Natural killer cell (primary cell): ENCODE measurements around the gene TMEM178A. TPM values are rescaled to one million over a fixed set of nuclear protein-coding genes. Genes with fewer than 3 reads are reported as not detected.

Experiments used
- ATAC-seq, 3 donors: fragments of 150-1000 bp in 2 of 3; fragments of 200-7000 bp in 1 of 3; cut with Tn5 transposase; 1 replicate in 1 of 3; 2 replicates in 2 of 3; pipeline ENCODE4 v1.10.0; 2021; ENCODE audit warnings: mild to moderate bottlenecking in 2 of 3, moderate library complexity in 2 of 3
- DNase-seq, 2 donors: peaks; one replicate each; pipeline versions ENCODE4 v3.0.0 to v3.0.0-alpha.2; 2013 to 2021; ENCODE audit warnings: mixed read lengths in 1 of 2
- H3K27ac ChIP-seq: one replicate; pipeline ENCODE4 v1.5.1; 2013; ENCODE audit warnings: mild to moderate bottlenecking, low read length
- H3K27me3 ChIP-seq: one replicate; pipeline ENCODE4 v1.6.1; 2013; ENCODE audit warnings: low read length; ENCODE audit not compliant: control insufficient read depth, insufficient read depth
- H3K36me3 ChIP-seq: one replicate; pipeline ENCODE4 v1.6.1; 2013; ENCODE audit warnings: low read length; ENCODE audit not compliant: control insufficient read depth, insufficient read depth
- H3K4me1 ChIP-seq: one replicate; pipeline ENCODE4 v1.6.1; 2013; ENCODE audit warnings: low read length; ENCODE audit not compliant: control insufficient read depth, insufficient read depth
- H3K4me3 ChIP-seq: one replicate; pipeline ENCODE4 v1.5.1; 2013; ENCODE audit warnings: low read length
- H3K9me3 ChIP-seq: one replicate; pipeline ENCODE4 v1.6.1; 2013; ENCODE audit warnings: low read length; ENCODE audit not compliant: control insufficient read depth, insufficient read depth
- H3K27ac Mint-ChIP-seq, 2 donors: one replicate each; pipeline ENCODE4 v1.8.0; 2022; ENCODE audit warnings: mild to moderate bottlenecking in 2 of 2, mixed read lengths in 2 of 2, moderate library complexity in 1 of 2
- H3K27me3 Mint-ChIP-seq, 2 donors: one replicate each; pipeline ENCODE4 v1.8.0; 2022; ENCODE audit warnings: low read depth in 2 of 2, mixed read lengths in 2 of 2
- H3K36me3 Mint-ChIP-seq: one replicate; pipeline ENCODE4 v1.8.0; 2022; ENCODE audit warnings: mixed read lengths
- H3K4me1 Mint-ChIP-seq, 2 donors: one replicate each; pipeline ENCODE4 v1.8.0; 2022; ENCODE audit warnings: mixed read lengths in 2 of 2
- H3K4me3 Mint-ChIP-seq: one replicate; pipeline ENCODE4 v1.8.0; 2022; ENCODE audit warnings: mild to moderate bottlenecking, moderate library complexity, mixed read lengths
- H3K9me3 Mint-ChIP-seq, 2 donors: one replicate each; pipeline ENCODE4 v1.8.0; 2022; ENCODE audit warnings: mixed read lengths in 2 of 2
- whole genome bisulfite sequencing: methylation state at CpG from one replicate; pipeline ENCODE4 v1.1.7; 2013; ENCODE audit warnings: missing lambda C conversion rate; ENCODE audit not compliant: insufficient coverage; 5-methylcytosine and 5-hydroxymethylcytosine counted together
- intact Hi-C: fragments of 100-400 bp; cut with micrococcal nuclease; formaldehyde crosslinking; loops from one replicate; pipeline ENCODE4 v1.14.2; 2022
- total RNA-seq, 4 donors: library from RNA; stranded (reverse); fragments of 120-200 nt in 1 of 4; gene quantifications; one replicate each; pipeline versions ENCODE4 v1.2.3 to v1.2.4, GENCODE V29; 2013 to 2022
- TF ChIP-seq, protein P1 (sequence below): fragments of 200-600 bp; IDR thresholded peaks from one replicate; pipeline ENCODE4 v1.8.0; 2022; ENCODE audit warnings: antibody characterized with exemption

The TMEM178A gene
- total RNA-seq, 3 donors from 2014 or later (not counting 1 experiment from before 2014, with no cell fraction given), result 0.21 TPM; not detected in 2

DNA sequence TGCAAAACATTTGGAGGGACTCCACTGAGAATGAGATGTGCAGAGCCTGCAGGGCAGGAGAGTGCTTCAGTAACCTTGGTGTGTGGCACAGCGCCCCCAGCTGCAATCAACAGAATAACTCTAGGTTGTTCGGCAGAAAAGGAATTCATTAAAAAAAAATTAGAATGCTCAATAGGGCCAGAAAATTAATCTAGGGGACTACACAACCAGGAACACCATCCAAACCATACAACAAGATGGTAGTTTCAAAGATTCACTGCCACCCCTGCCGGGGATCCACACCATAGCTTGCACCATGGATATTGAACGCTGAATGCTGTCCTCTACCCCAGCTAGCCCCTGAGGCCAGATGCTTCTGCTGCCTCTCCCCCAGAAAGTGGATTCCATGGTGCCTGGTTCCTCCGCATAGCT lies 63.2 kb downstream of the TMEM178A start:
- Mint-ChIP-seq H3K4me1 (peaks cover 0 to 10% of the 10 kb centered on the region in 2 donors), H3K36me3 (no peaks in the 10 kb centered on the region), H3K4me3 (no peak overlapping the region), H3K9me3 (no peaks in the 10 kb centered on the region), H3K27ac (no peak overlapping the region), H3K27me3 (no peaks in the 10 kb centered on the region)
- no peak overlapping the region for H3K27ac ChIP-seq
- intact Hi-C loops, result no loop called here
- H3K4me1 ChIP-seq, result no peaks in the 10 kb centered on the region
- H3K27me3 ChIP-seq, result no peaks in the 10 kb centered on the region
- ATAC-seq (peak in 1 of 3 donors; percentile 57), DNase-seq (peak in 1 of 2 donors; percentile 15)
- WGBS, result 67% methylated on average over 5 of the region's 5 CpGs
- no peaks in the 10 kb centered on the region for H3K36me3 ChIP-seq
- H3K4me3 ChIP-seq, result no peak overlapping the region
- H3K9me3 ChIP-seq, result no peaks in the 10 kb centered on the region
- TF ChIP-seq, protein P1, sequence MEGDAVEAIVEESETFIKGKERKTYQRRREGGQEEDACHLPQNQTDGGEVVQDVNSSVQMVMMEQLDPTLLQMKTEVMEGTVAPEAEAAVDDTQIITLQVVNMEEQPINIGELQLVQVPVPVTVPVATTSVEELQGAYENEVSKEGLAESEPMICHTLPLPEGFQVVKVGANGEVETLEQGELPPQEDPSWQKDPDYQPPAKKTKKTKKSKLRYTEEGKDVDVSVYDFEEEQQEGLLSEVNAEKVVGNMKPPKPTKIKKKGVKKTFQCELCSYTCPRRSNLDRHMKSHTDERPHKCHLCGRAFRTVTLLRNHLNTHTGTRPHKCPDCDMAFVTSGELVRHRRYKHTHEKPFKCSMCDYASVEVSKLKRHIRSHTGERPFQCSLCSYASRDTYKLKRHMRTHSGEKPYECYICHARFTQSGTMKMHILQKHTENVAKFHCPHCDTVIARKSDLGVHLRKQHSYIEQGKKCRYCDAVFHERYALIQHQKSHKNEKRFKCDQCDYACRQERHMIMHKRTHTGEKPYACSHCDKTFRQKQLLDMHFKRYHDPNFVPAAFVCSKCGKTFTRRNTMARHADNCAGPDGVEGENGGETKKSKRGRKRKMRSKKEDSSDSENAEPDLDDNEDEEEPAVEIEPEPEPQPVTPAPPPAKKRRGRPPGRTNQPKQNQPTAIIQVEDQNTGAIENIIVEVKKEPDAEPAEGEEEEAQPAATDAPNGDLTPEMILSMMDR, result peak; percentile 47

GRCh38 chr2:39730276-39730675 lies 64.6 kb downstream of the TMEM178A start:
- TF ChIP-seq, protein P1, result no peak
- Histone ChIP-seq H3K27me3 (no peaks in the 10 kb centered on the region), H3K27ac (no peak overlapping the region), H3K9me3 (no peaks in the 10 kb centered on the region), H3K4me3 (no peak overlapping the region), H3K36me3 (peaks cover under 1% of the 10 kb centered on the region), H3K4me1 (no peaks in the 10 kb centered on the region)
- Mint-ChIP-seq H3K9me3 (no peaks in the 10 kb centered on the region), H3K27ac (no peak overlapping the region), H3K4me3 (no peak overlapping the region), H3K36me3 (no peaks in the 10 kb centered on the region), H3K27me3 (no peaks in the 10 kb centered on the region), H3K4me1 (peaks cover 10 to 12% of the 10 kb centered on the region in 2 donors)
- intact Hi-C loops, result no loop called here
- ATAC-seq, result no peak
- DNase-seq, result no peak
- WGBS, result 79% methylated on average over 5 of the region's 5 CpGs

DNA sequence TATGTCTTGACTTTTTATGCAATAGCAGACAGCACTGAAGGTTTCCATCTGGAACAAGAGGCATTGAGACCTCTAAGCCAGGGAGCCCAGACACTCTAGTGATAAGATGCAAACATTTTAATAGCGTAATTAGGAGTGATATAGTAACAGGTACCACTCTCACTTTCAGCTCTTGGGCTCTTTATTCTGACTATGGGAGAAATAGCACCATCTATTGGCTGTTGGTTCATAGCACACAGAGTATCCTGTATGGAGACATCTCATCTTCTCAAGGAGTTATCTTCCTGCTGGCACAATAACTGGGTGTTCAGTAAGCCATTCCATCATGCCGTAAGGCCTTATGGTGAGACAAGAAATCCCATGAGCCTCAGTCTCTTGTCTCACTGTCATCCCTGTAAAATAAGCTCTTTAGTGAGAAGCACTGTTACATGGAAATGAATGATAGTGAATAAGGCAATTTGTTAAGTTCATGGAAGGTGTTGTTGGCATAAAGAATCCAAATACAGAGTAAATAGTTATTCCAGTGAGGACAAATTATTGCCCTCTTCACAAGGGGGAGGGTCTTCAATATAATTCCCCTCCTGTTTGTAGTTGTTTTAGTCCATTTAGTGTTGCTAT lies 65.1 kb downstream of the TMEM178A start:
- Mint-ChIP-seq H3K4me1 (peaks cover 10 to 13% of the 10 kb centered on the region in 2 donors), H3K36me3 (no peaks in the 10 kb centered on the region), H3K27me3 (no peaks in the 10 kb centered on the region), H3K4me3 (no peak overlapping the region), H3K27ac (no peak overlapping the region), H3K9me3 (no peaks in the 10 kb centered on the region)
- TF ChIP-seq, protein P1, result peak; percentile 14
- Histone ChIP-seq H3K4me1 (no peaks in the 10 kb centered on the region), H3K27me3 (no peaks in the 10 kb centered on the region), H3K4me3 (no peak overlapping the region), H3K27ac (no peak overlapping the region), H3K36me3 (peaks cover 6% of the 10 kb centered on the region), H3K9me3 (no peaks in the 10 kb centered on the region)
- DNase-seq, result peak in 1 of 2 donors; percentile 15
- ATAC-seq, result peak in 1 of 3 donors; percentile 45
- WGBS, result 88% methylated on average over 1 of the region's 2 CpGs
- intact Hi-C loops, result no loop called here

GRCh38 chr2:39731546-39731945 lies 65.8 kb downstream of the TMEM178A start:
- Mint-ChIP-seq H3K36me3 (no peaks in the 10 kb centered on the region), H3K4me1 (peaks cover 10 to 13% of the 10 kb centered on the region in 2 donors), H3K9me3 (no peaks in the 10 kb centered on the region), H3K27me3 (no peaks in the 10 kb centered on the region), H3K4me3 (no peak overlapping the region), H3K27ac (no peak overlapping the region)
- Histone ChIP-seq H3K27me3 (no peaks in the 10 kb centered on the region), H3K27ac (no peak overlapping the region), H3K36me3 (peaks cover 12% of the 10 kb centered on the region), H3K4me1 (no peaks in the 10 kb centered on the region), H3K4me3 (no peak overlapping the region), H3K9me3 (no peaks in the 10 kb centered on the region)
- intact Hi-C loops, result no loop called here
- WGBS, result 91% methylated on average over 2 of the region's 3 CpGs
- TF ChIP-seq, protein P1, result no peak
- no peak for DNase-seq
- ATAC-seq, result no peak
